ENCODE measurements around the gene PGGHG. TPM values are rescaled to one million over a fixed set of nuclear protein-coding genes. Genes with fewer than 3 reads are reported as not detected.
"Not testable (repeated sequence)": the region's sequence is repeated elsewhere in the genome, so short reads cannot be mapped to it uniquely, and the experiment has no call there.

Gene PGGHG
- total RNA-seq, 1 experiment from 2014 or later = 5.2 TPM

GRCh38 chr11:297586-298405 lies 8.9 kb downstream of the PGGHG start:
- no peak for DNase-seq (ENCODE audit: low read depth)

GRCh38 chr11:298406-299065 lies 9.6 kb downstream of the PGGHG start:
- DNase-seq (ENCODE audit: low read depth) = no peak

GRCh38 chr11:299081-299891 lies 10.4 kb downstream of the PGGHG start, which contains the start of gene IFITM5:
Gene IFITM5, minus strand, starts transcription at chr11:299526. Its CDS starts 36 bp downstream, at chr11:299490.
- DNase-seq (ENCODE audit: low read depth) = no peak

- peak; percentile 51 for DNase-seq (ENCODE audit: low read depth)
These were observed 11.2 kb downstream of the PGGHG start for GRCh38 chr11:299951-300735.

- no peak for DNase-seq (ENCODE audit: low read depth)
These were observed 14.4 kb downstream of the PGGHG start for GRCh38 chr11:303363-303762.

- no peak for DNase-seq (ENCODE audit: low read depth)
These were observed 15.2 kb downstream of the PGGHG start for GRCh38 chr11:304061-304506.

- peak; percentile 47 for DNase-seq (ENCODE audit: low read depth)
These were observed 16.3 kb downstream of the PGGHG start for GRCh38 chr11:304915-305843.

GRCh38 chr11:305844-306211 lies 16.9 kb downstream of the PGGHG start:
- DNase-seq (ENCODE audit: low read depth) = no peak

GRCh38 chr11:306645-307371 lies 17.9 kb downstream of the PGGHG start:
- no peak for DNase-seq (ENCODE audit: low read depth)

- DNase-seq (ENCODE audit: low read depth) = peak; percentile 72
These were observed 19.1 kb downstream of the PGGHG start, which contains the start of gene IFITM2 for GRCh38 chr11:307766-308708. Gene IFITM2, plus strand, starts transcription at chr11:307816. Its CDS starts 377 bp downstream, at chr11:308193.

- DNase-seq (ENCODE audit: low read depth) = not testable (repeated sequence)
These were observed 20.1 kb downstream of the PGGHG start for GRCh38 chr11:308740-309665.

- DNase-seq (ENCODE audit: low read depth) = peak; percentile 20
These were observed 21.1 kb downstream of the PGGHG start for GRCh38 chr11:309979-310572.

GRCh38 chr11:311013-311748 lies 22.3 kb downstream of the PGGHG start:
- not testable (repeated sequence) for DNase-seq (ENCODE audit: low read depth)

GRCh38 chr11:312092-312816 lies 23.3 kb downstream of the PGGHG start:
- DNase-seq (ENCODE audit: low read depth) = no peak

GRCh38 chr11:313304-313786 lies 24.4 kb downstream of the PGGHG start:
- DNase-seq (ENCODE audit: low read depth) = no peak

Measured in LHCN-M2 (cell line).